Trophoblast cell (in vitro differentiated cells and primary cell): ENCODE data around the gene GIGYF2.
"Not testable (repeated sequence)": the region's sequence is repeated elsewhere in the genome, so short reads cannot be mapped to it uniquely, and the experiment has no call there.

ENCODE experiments used
- DNase-seq, 2 donors: peaks; one replicate each; pipeline ENCODE4 v3.0.0-alpha.2; 2016
- H2AFZ ChIP-seq: 2 replicates; pipeline ENCODE4 v1.6.1; 2013; ENCODE audit warnings: low read length, moderate library complexity, mild to moderate bottlenecking; ENCODE audit not compliant: insufficient read depth, poor library complexity
- H2AK5ac ChIP-seq: 2 replicates; pipeline ENCODE4 v1.6.1; 2013; ENCODE audit warnings: mild to moderate bottlenecking, low read length
- H2BK120ac ChIP-seq: 2 replicates; pipeline ENCODE4 v1.6.1; 2013; ENCODE audit warnings: low read length, mild to moderate bottlenecking, moderate library complexity; ENCODE audit not compliant: insufficient read depth, poor library complexity
- H2BK12ac ChIP-seq: 2 replicates; pipeline ENCODE4 v1.6.1; 2013; ENCODE audit warnings: mild to moderate bottlenecking, low read length, moderate library complexity
- H2BK5ac ChIP-seq: 2 replicates; pipeline ENCODE4 v1.6.1; 2013; ENCODE audit warnings: low read length, low read depth, moderate library complexity, mild to moderate bottlenecking; ENCODE audit not compliant: poor library complexity
- H3K14ac ChIP-seq: 2 replicates; pipeline ENCODE4 v1.6.1; 2013; ENCODE audit warnings: mild to moderate bottlenecking, low read length
- H3K18ac ChIP-seq: 2 replicates; pipeline ENCODE4 v1.6.1; 2013; ENCODE audit warnings: mild to moderate bottlenecking, low read length
- H3K23ac ChIP-seq: 2 replicates; pipeline ENCODE4 v1.6.1; 2013; ENCODE audit warnings: low read length
- H3K27ac ChIP-seq: 2 replicates; pipeline ENCODE4 v1.5.1; 2013; ENCODE audit warnings: low read depth, mild to moderate bottlenecking, inconsistent platforms, low read length, moderate library complexity
- H3K27me3 ChIP-seq: 2 replicates; pipeline ENCODE4 v1.6.1; 2013; ENCODE audit warnings: inconsistent platforms, mild to moderate bottlenecking, low read length, moderate library complexity; ENCODE audit not compliant: insufficient read depth
- H3K36me3 ChIP-seq, 2 experiments: 1 replicate in 1 of 2; 2 replicates in 1 of 2; pipeline ENCODE4 v1.6.1; 2013; ENCODE audit warnings: low read length in 2 of 2, mild to moderate bottlenecking in 2 of 2, moderate library complexity in 1 of 2; ENCODE audit not compliant: insufficient read depth in 2 of 2, control insufficient read depth in 1 of 2
- H3K4ac ChIP-seq: 2 replicates; pipeline ENCODE4 v1.6.1; 2013; ENCODE audit warnings: low read depth, mild to moderate bottlenecking, low read length, moderate library complexity
- H3K4me1 ChIP-seq, 2 experiments: 1 replicate in 1 of 2; 2 replicates in 1 of 2; pipeline ENCODE4 v1.6.1; 2013; ENCODE audit warnings: low read length in 2 of 2, mild to moderate bottlenecking in 2 of 2, moderate library complexity in 1 of 2; ENCODE audit not compliant: insufficient read depth in 2 of 2, control insufficient read depth in 1 of 2
- H3K4me2 ChIP-seq: 2 replicates; pipeline ENCODE4 v1.6.1; 2013; ENCODE audit warnings: inconsistent platforms, mild to moderate bottlenecking, low read length, moderate library complexity
- H3K4me3 ChIP-seq: 2 replicates; pipeline ENCODE4 v1.5.1; 2013; ENCODE audit warnings: mild to moderate bottlenecking, low read depth, low read length, inconsistent platforms
- H3K79me1 ChIP-seq: one replicate; pipeline ENCODE4 v1.6.1; 2013; ENCODE audit warnings: low read length
- H3K79me2 ChIP-seq: 2 replicates; pipeline ENCODE4 v1.6.1; 2013; ENCODE audit warnings: low read length, mild to moderate bottlenecking; ENCODE audit not compliant: control insufficient read depth, insufficient read depth, poor library complexity
- H3K9ac ChIP-seq: 2 replicates; pipeline ENCODE4 v1.6.1; 2013; ENCODE audit warnings: mild to moderate bottlenecking, low read length
- H3K9me3 ChIP-seq: 2 replicates; pipeline ENCODE4 v1.6.1; 2013; ENCODE audit warnings: low read depth, mild to moderate bottlenecking, control low read depth, inconsistent platforms, low read length; ENCODE audit not compliant: insufficient read depth
- H4K12ac ChIP-seq: 2 replicates; pipeline ENCODE4 v1.6.1; 2013; ENCODE audit warnings: low read depth, mild to moderate bottlenecking, low read length, moderate library complexity
- H4K8ac ChIP-seq: 2 replicates; pipeline ENCODE4 v1.6.1; 2013; ENCODE audit warnings: low read depth, mild to moderate bottlenecking, low read length, moderate library complexity
- H4K91ac ChIP-seq: one replicate; pipeline ENCODE4 v1.6.1; 2013; ENCODE audit warnings: low read depth, mild to moderate bottlenecking, low read length, moderate library complexity
- WGBS: extraction: QIAGEN DNeasy Blood & Tissue Kit; methylation state at CpG from one replicate; pipeline ENCODE4 v1.1.7; 2013; ENCODE audit warnings: missing lambda C conversion rate; ENCODE audit not compliant: insufficient read length, insufficient coverage; ENCODE audit errors: extremely low coverage; 5-methylcytosine and 5-hydroxymethylcytosine counted together

Gene GIGYF2

DNA sequence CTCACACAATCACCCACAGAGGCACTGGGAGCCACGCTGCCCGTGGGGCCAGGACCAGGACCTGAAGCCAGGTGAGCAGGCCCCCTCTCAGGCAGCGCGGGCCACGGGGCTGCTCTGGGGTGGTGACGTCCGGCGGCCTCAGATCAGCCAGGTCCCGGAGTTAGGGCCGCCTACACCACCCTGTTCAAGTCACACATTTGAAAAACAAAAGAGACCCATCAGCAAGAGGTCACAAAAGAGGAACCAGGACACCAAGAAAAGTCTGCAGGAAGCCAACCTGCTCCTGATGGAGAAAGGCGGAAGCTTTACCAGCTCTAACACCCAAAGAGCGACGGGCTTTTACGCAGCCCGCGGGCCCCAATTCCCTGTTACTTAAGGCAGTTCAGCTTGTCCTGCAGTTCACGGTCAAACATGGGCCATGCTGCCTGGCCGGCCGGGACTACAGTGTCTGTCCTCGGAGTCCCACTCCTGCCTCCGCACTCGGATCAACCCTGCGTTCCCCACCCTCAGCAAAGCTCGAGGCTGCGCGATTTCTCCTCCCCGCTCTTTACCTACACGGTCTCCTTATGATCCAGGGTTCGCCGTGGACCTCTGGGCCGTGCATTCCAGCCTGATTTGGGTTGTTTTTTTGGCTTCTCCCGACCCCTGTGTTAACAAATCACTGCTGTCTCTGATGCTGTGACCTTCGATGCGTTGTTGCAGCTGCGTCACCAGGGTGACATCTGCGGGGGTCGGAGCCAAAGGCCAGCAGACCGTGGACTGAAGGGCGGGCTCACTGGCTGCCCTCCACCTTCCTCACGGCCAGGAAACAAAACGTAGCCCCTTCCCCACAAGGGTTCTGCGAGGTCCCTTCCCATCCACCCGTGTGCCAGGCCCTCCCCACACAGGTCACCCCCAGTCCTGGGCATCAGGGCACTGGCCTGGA lies 203.9 kb downstream of the GIGYF2 start:
- Histone ChIP-seq H3K14ac (no peak overlapping the region), H3K9me3 (peaks cover 4% of the 10 kb centered on the region), H3K4me3 (no peak overlapping the region), H4K91ac (no peak overlapping the region), H2BK5ac (no peak overlapping the region), H2BK120ac (no peak overlapping the region), H2AFZ (no peak overlapping the region), H3K4me2 (no peak overlapping the region), H2AK5ac (no peak overlapping the region), H3K4me1 (peaks cover 0 to 3% of the 10 kb centered on the region in 2 experiments), H3K9ac (no peak overlapping the region), H3K27ac (no peak overlapping the region), H3K4ac (no peak overlapping the region), H4K8ac (no peak overlapping the region), H3K36me3 (no peaks in the 10 kb centered on the region), H2BK12ac (no peak overlapping the region), H3K79me1 (no peaks in the 10 kb centered on the region), H4K12ac (no peak overlapping the region), H3K27me3 (no peaks in the 10 kb centered on the region), H3K18ac (no peak overlapping the region), H3K23ac (no peak overlapping the region), H3K79me2 (no peaks in the 10 kb centered on the region)
- no CpG with 5 or more reads among the region's 43 CpGs for WGBS
- DNase-seq: no peak

DNA sequence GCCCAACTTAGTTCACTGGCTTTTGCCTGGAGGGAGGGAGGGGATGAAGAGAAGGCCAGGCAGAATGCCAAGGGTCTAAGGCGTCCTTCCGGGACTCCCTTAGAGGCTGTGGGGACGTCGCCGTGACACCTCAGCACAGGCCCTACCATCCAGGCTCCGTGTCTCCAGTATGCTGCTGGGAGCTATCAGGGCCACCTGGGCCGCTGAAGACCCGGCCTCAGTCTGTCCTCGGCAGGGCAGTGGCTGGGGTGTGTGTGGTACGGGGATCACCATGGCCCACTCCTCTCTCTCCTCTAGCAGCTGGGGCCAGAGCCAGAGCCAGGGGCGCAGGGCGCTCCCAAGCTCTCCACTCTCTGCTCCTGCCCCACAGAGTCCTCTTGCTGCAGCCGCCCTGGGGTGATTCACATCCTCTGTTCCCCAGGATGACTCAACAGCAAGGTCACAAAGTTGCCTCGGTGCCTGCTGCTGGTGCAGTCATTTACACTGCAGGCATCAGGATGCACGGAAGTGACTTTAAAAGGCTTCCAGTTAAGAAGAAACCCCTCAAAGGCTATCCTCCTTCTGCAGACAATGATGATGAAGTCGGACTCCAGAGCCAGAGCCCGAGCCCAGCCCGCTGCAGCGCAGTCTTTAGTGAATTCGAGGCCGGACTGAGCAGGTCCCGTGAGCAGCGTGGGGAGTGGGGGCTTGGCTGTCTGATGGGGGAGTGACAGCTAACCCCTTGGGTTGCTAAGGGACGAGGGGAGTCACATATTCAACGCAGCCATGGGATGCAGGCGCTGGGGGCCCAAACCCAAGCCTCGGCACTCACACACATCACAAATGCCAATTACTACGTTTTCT lies 204.8 kb downstream of the GIGYF2 start:
- no peak overlapping the region for H3K4ac ChIP-seq
- H4K8ac ChIP-seq: no peak overlapping the region
- H3K27me3 ChIP-seq: no peaks in the 10 kb centered on the region
- H3K27ac ChIP-seq: no peak overlapping the region
- no peaks in the 10 kb centered on the region for H3K79me2 ChIP-seq
- peaks cover 4% of the 10 kb centered on the region for H3K9me3 ChIP-seq
- H2AK5ac ChIP-seq: no peak overlapping the region
- no peaks in the 10 kb centered on the region for H3K36me3 ChIP-seq
- WGBS: no CpG with 5 or more reads among the region's 28 CpGs
- DNase-seq: peak in 1 of 2 donors; percentile 32
- no peak overlapping the region for H3K9ac ChIP-seq
- no peak overlapping the region for H2BK12ac ChIP-seq
- H2AFZ ChIP-seq: no peak overlapping the region
- H2BK5ac ChIP-seq: no peak overlapping the region
- H4K12ac ChIP-seq: no peak overlapping the region
- no peak overlapping the region for H2BK120ac ChIP-seq
- no peak overlapping the region for H3K4me3 ChIP-seq
- no peak overlapping the region for H3K23ac ChIP-seq
- H3K4me2 ChIP-seq: no peak overlapping the region
- no peak overlapping the region for H4K91ac ChIP-seq
- no peak overlapping the region for H3K18ac ChIP-seq
- no peaks in the 10 kb centered on the region for H3K79me1 ChIP-seq
- no peak overlapping the region for H3K14ac ChIP-seq
- H3K4me1 ChIP-seq: peaks cover 0 to 3% of the 10 kb centered on the region in 2 experiments

- Histone ChIP-seq H3K27me3 (no peaks in the 10 kb centered on the region), H3K9ac (no peak overlapping the region), H3K27ac (no peak overlapping the region), H4K12ac (no peak overlapping the region), H3K79me1 (no peaks in the 10 kb centered on the region), H2BK120ac (no peak overlapping the region), H4K91ac (no peak overlapping the region), H3K4me2 (no peak overlapping the region), H3K79me2 (no peaks in the 10 kb centered on the region), H3K4ac (no peak overlapping the region), H3K9me3 (peaks cover 2% of the 10 kb centered on the region), H3K4me1 (peaks cover 0 to 3% of the 10 kb centered on the region in 2 experiments), H2BK5ac (no peak overlapping the region), H3K14ac (no peak overlapping the region), H2AK5ac (no peak overlapping the region), H3K36me3 (no peaks in the 10 kb centered on the region), H4K8ac (no peak overlapping the region), H2AFZ (no peak overlapping the region), H2BK12ac (no peak overlapping the region), H3K23ac (no peak overlapping the region), H3K18ac (no peak overlapping the region), H3K4me3 (no peak overlapping the region)
- DNase-seq: no peak
- no CpG with 5 or more reads among the region's 9 CpGs for WGBS
These were observed 206.9 kb downstream of the GIGYF2 start for GRCh38 chr2:232903989-232904388.

DNA sequence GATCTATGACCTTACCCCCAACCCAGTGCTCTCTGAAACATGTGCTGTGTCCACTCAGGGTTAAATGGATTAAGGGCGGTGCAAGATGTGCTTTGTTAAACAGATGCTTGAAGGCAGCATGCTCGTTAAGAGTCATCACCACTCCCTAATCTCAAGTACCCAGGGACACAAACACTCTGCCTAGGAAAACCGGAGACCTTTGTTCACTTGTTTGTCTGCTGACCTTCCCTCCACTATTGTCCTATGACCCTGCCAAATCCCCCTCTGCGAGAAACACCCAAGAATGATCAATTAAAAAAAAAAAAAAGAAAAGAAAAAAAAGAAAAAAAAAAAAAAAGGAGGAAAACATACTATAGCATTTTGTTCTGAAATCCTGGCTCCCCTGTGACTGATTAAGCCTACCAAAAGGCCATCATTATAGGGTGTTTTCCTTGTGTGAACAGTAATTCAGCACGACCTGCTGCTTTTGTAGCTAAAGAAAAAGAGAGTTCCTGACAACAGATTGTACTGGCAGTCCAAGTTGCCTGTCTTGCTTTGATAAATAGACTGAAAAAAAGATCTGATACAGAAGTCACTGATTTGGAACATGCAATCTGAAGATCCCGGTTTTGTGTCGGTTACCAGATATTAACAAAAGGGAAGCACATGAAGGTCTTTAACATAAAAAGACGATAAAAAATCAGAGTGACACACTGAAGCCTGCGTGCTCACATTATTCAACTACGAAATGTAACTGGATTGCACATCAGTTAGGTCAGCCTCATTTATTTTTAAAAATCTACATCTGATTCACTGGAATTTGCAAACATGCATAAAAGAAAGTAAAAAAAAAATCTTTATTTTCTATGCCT lies 210.0 kb downstream of the GIGYF2 start:
- H4K8ac ChIP-seq, DNase-seq, H3K27me3 ChIP-seq, H2AK5ac ChIP-seq, H3K4me2 ChIP-seq, H2BK5ac ChIP-seq, H2BK12ac ChIP-seq, H4K91ac ChIP-seq, H3K4me1 ChIP-seq, H3K9me3 ChIP-seq, H3K36me3 ChIP-seq, H3K27ac ChIP-seq, H2BK120ac ChIP-seq, H3K79me2 ChIP-seq, H3K18ac ChIP-seq, H3K23ac ChIP-seq, H2AFZ ChIP-seq, H3K4ac ChIP-seq, H3K4me3 ChIP-seq, H4K12ac ChIP-seq, H3K14ac ChIP-seq, H3K79me1 ChIP-seq, H3K9ac ChIP-seq: not testable (repeated sequence)
- no CpG with 5 or more reads among the region's 10 CpGs for WGBS
